ENCODE measurements around the gene IFIT5. TPM values are rescaled to one million over a fixed set of nuclear protein-coding genes. Genes with fewer than 3 reads are reported as not detected.
A peak's percentile ranks its signal among the peaks of the same experiment; 100 is the strongest.

The IFIT5 gene
- total RNA-seq, 4 donors from 2014 or later = 16.2 to 25.3 (median 21.9) TPM

DNA sequence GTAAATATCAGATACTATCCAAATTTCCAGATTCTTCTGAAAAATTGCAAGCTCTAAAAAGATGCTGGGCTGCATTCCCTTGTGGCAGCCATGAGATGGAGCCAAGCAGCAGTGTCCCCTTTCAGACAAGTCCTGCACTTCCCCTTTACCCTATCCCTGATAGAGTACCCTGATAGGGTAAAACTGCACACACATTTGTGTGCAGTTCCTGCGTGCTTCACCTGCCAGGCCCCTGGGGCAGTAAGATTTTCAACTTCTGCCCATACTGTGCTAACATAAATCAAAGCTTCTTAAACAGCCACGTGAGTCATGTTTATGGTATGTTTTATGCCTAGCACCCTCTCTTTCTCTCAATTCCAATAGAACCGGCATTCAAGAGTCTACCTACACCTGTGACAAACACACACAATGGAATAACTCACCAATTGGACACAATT lies 52.2 kb downstream of the IFIT5 start:
- no peak overlapping the region for H3K27ac ChIP-seq
- H3K4me3 ChIP-seq = no peak overlapping the region
- no peaks in the 10 kb centered on the region for H3K27me3 ChIP-seq
- TF ChIP-seq, protein P1, sequence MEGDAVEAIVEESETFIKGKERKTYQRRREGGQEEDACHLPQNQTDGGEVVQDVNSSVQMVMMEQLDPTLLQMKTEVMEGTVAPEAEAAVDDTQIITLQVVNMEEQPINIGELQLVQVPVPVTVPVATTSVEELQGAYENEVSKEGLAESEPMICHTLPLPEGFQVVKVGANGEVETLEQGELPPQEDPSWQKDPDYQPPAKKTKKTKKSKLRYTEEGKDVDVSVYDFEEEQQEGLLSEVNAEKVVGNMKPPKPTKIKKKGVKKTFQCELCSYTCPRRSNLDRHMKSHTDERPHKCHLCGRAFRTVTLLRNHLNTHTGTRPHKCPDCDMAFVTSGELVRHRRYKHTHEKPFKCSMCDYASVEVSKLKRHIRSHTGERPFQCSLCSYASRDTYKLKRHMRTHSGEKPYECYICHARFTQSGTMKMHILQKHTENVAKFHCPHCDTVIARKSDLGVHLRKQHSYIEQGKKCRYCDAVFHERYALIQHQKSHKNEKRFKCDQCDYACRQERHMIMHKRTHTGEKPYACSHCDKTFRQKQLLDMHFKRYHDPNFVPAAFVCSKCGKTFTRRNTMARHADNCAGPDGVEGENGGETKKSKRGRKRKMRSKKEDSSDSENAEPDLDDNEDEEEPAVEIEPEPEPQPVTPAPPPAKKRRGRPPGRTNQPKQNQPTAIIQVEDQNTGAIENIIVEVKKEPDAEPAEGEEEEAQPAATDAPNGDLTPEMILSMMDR (IDR thresholded peaks at IDR 0.05) = peak; percentile 31 to 55 (median 35)
- TF ChIP-seq EP300 (IDR thresholded peaks at IDR 0.05) (no peak), POLR2A (IDR thresholded peaks at IDR 0.05) (no peak)
- no peaks in the 10 kb centered on the region for H3K36me3 ChIP-seq
- H3K4me1 ChIP-seq = peaks cover 0 to 35% (median 0%) of the 10 kb centered on the region in 4 donors
- whole genome bisulfite sequencing, 2 donors = 37 to 40% methylated on average over 3 of the region's 3 CpGs
- no peaks in the 10 kb centered on the region for H3K9me3 ChIP-seq
- DNase-seq (ENCODE audit: low spot score in 2 of 2) = no peak

DNA sequence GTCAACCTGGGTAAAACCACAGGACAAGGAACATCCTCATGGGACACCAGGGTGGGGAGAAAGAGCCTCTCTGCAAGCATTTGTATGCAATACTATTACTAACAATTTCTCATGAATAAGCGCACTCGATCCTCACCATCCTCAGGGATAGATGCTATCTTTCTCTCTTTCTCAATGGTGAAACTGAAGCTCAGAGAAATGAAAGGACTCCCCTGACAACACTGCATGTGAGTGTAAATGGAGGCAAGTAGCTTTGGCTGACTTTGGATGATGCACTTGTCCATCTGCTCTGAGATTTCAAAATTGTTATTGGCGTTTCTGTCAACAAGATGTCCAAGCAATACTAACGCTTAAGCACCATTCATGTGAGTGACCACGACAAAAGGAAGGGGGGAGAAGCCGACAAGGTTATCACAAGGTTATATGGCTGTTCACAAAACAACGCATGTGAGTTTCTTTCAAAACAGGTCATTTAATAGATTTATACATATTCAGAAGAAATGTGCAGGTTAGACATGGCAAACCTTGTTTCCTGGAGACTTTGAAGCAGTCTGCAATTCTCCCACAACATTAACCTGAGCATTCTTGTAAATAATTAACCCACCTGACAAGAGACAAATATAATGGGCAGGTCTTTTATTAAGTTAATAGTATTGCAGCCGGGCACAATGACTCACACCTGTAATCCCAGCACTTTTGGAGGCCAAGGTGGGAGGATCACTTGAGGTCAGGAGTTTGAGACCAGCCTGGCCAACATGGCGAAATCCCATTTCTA lies 54.0 kb downstream of the IFIT5 start:
- Histone ChIP-seq H3K27me3 (no peaks in the 10 kb centered on the region), H3K4me1 (peaks cover 0 to 35% (median 0%) of the 10 kb centered on the region in 4 donors), H3K27ac (no peak overlapping the region), H3K9me3 (no peaks in the 10 kb centered on the region), H3K36me3 (no peaks in the 10 kb centered on the region), H3K4me3 (no peak overlapping the region)
- no peak for DNase-seq (ENCODE audit: low spot score in 2 of 2)
- TF ChIP-seq, protein P1 (IDR thresholded peaks at IDR 0.05) = no peak
- no peak for TF ChIP-seq EP300 (IDR thresholded peaks at IDR 0.05)
- no peak for TF ChIP-seq POLR2A (IDR thresholded peaks at IDR 0.05)
- WGBS, 2 donors = 86 to 93% methylated on average over 9 of the region's 9 CpGs

DNA sequence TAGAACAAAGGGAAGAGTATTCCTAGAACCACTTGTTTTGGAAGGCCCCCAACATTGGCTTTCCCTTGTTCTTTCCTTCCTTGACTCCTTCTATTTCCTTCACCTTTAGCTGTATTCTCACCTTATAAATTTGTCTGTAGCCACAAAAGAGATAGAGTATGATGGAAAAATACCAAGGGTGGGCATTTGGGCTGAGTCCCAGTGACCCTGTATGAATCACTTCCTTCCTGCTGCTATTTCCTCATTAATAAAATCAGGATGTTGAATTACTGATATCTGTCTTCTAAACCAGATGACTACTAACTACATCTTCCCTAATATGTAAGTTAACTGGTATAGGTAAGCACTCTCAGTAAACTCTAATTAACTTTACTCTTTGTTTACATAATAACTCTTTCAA lies 55.1 kb downstream of the IFIT5 start:
- TF ChIP-seq EP300 (IDR thresholded peaks at IDR 0.05) (no peak), POLR2A (IDR thresholded peaks at IDR 0.05) (no peak)
- TF ChIP-seq, protein P1 (IDR thresholded peaks at IDR 0.05) = no peak
- no peaks in the 10 kb centered on the region for H3K9me3 ChIP-seq

More for the DNA sequence above, 55.1 kb downstream of the IFIT5 start:
- no peak overlapping the region for H3K27ac ChIP-seq
- no peak overlapping the region for H3K4me3 ChIP-seq
- H3K4me1 ChIP-seq = peaks cover 0 to 37% (median under 1%) of the 10 kb centered on the region in 4 donors
- H3K36me3 ChIP-seq = no peaks in the 10 kb centered on the region
- no peak for DNase-seq (ENCODE audit: low spot score in 2 of 2)
- no peaks in the 10 kb centered on the region for H3K27me3 ChIP-seq

Other genes starting within 250 kb of the IFIT5 start
- 1 to 10 TPM in 2 of 4 donors, under 1 TPM in 2; 0.22 to 1.2 (median 0.92) TPM for gene CH25H, start 207.3 kb upstream of the IFIT5 start, total RNA-seq
- gene LIPA, start 162.8 kb upstream of the IFIT5 start, total RNA-seq = 10 to 100 TPM; 36.6 to 57.9 (median 39.5) TPM
- 10 to 100 TPM in 1 of 4 donors, 1 to 10 TPM in 3; 3.3 to 11.4 (median 6.0) TPM for gene IFIT2, start 112.5 kb upstream of the IFIT5 start, total RNA-seq
- 10 to 100 TPM in 3 of 4 donors, 1 to 10 TPM in 1; 7.2 to 24.9 (median 17.6) TPM for gene IFIT3, start 86.6 kb upstream of the IFIT5 start, total RNA-seq
- gene IFIT1B, start 36.5 kb upstream of the IFIT5 start, total RNA-seq = not detected
- gene IFIT1, start 21.9 kb upstream of the IFIT5 start, total RNA-seq = 10 to 100 TPM in 3 of 4 donors, 1 to 10 TPM in 1; 7.2 to 17.0 (median 13.9) TPM
- 10 to 100 TPM; 25.8 to 45.4 (median 42.8) TPM for gene SLC16A12, start 121.0 kb downstream of the IFIT5 start, total RNA-seq
- 1 to 10 TPM; 6.3 to 9.6 (median 7.4) TPM for gene PANK1, start 230.7 kb downstream of the IFIT5 start, total RNA-seq

Data from tibial nerve (tissue), 4 donors.